HEK293 (cell line): ENCODE data around the gene COL1A1.

Source experiments
- CTCF ChIA-PET: fragments of 350-600 bp; formaldehyde crosslinking; extraction: SDS; loops from one replicate; lab custom pipeline; 2021; ENCODE audit warnings: antibody characterized with exemption; lab: Yijun Ruan, JAX
- POLR2A ChIA-PET: fragments of 300-600 bp; formaldehyde crosslinking; extraction: SDS; loops from one replicate; lab custom pipeline; 2020; ENCODE audit warnings: antibody characterized with exemption, inconsistent platforms; lab: Yijun Ruan, JAX
- H3K27ac ChIP-seq: fragments of 200-500 bp; sonication (Bioruptor generic); 2 replicates; pipeline ENCODE4 v1.5.1; 2014; ENCODE audit warnings: low read depth, low read length, control low read depth, inconsistent platforms; ENCODE audit errors: extremely low read depth
- H3K36me3 ChIP-seq, 2 experiments: fragments of 200-500 bp in 1 of 2; sonication (Bioruptor generic) in 1 of 2; 1 replicate in 1 of 2; 2 replicates in 1 of 2; pipeline ENCODE4 v1.5.1; 2014 to 2017; ENCODE audit warnings: inconsistent platforms in 2 of 2, low read length in 2 of 2; ENCODE audit not compliant: control insufficient read depth in 2 of 2, insufficient read depth in 1 of 2
- H3K4me1 ChIP-seq: fragments of 200-500 bp; sonication (Bioruptor generic); 2 replicates; pipeline ENCODE4 v1.5.1; 2014; ENCODE audit warnings: mild to moderate bottlenecking, low read length, inconsistent platforms; ENCODE audit not compliant: control insufficient read depth, insufficient read depth
- H3K4me3 ChIP-seq: 2 replicates; pipeline ENCODE4 v1.5.1; 2011; ENCODE audit warnings: low read depth, mild to moderate bottlenecking, control low read depth, low read length, moderate library complexity
- H3K9me3 ChIP-seq: fragments of 200-500 bp; sonication (Bioruptor generic); 2 replicates; pipeline ENCODE4 v1.5.1; 2014; ENCODE audit warnings: low read depth, low read length, inconsistent platforms; ENCODE audit not compliant: control insufficient read depth, insufficient read depth
- GLI4 ChIP-seq: fragments of 450-650 bp; formaldehyde crosslinking; IDR thresholded peaks from 2 replicates; pipeline ENCODE4 v1.5.1; 2016; ENCODE audit warnings: missing biosample characterization, missing genetic modification characterization
- GLIS2 ChIP-seq: fragments of 450-650 bp; formaldehyde crosslinking; IDR thresholded peaks from 2 replicates; pipeline ENCODE4 v1.5.1; 2016; ENCODE audit warnings: missing biosample characterization, missing genetic modification characterization
- KLF16 ChIP-seq: fragments of 450-650 bp; formaldehyde crosslinking; IDR thresholded peaks from 2 replicates; pipeline ENCODE4 v1.5.1; 2017; ENCODE audit warnings: missing biosample characterization, missing genetic modification characterization
- ZIC2 ChIP-seq: fragments of 450-650 bp; formaldehyde crosslinking; IDR thresholded peaks from 2 replicates; pipeline ENCODE4 v1.5.1; 2016; ENCODE audit warnings: missing biosample characterization, missing genetic modification characterization
- ZNF112 ChIP-seq: fragments of 450-650 bp; formaldehyde crosslinking; IDR thresholded peaks from 2 replicates; pipeline ENCODE4 v1.5.0; 2017; ENCODE audit warnings: missing biosample characterization, missing genetic modification characterization
- ZNF16 ChIP-seq: fragments of 450-650 bp; formaldehyde crosslinking; IDR thresholded peaks from 2 replicates; pipeline ENCODE4 v1.5.1; 2016; ENCODE audit warnings: low read depth, missing biosample characterization, missing genetic modification characterization
- ZNF184 ChIP-seq: fragments of 450-650 bp; IDR thresholded peaks from 2 replicates; pipeline ENCODE4 v1.5.1; 2018; ENCODE audit warnings: missing biosample characterization, mild to moderate bottlenecking, missing genetic modification characterization
- ZNF214 ChIP-seq: fragments of 450-650 bp; formaldehyde crosslinking; IDR thresholded peaks from 2 replicates; pipeline ENCODE4 v1.5.1; 2017; ENCODE audit warnings: missing biosample characterization, mild to moderate bottlenecking, missing genetic modification characterization, borderline replicate concordance
- ZNF24 ChIP-seq: fragments of 450-650 bp; formaldehyde crosslinking; IDR thresholded peaks from 2 replicates; pipeline ENCODE4 v1.5.1; 2016; ENCODE audit warnings: missing biosample characterization, missing genetic modification characterization
- ZNF248 ChIP-seq: fragments of 450-650 bp; formaldehyde crosslinking; IDR thresholded peaks from 2 replicates; pipeline ENCODE4 v1.5.1; 2017; ENCODE audit warnings: missing biosample characterization, missing genetic modification characterization
- ZNF777 ChIP-seq: fragments of 450-650 bp; formaldehyde crosslinking; IDR thresholded peaks from 2 replicates; pipeline ENCODE4 v1.5.1; 2017; ENCODE audit warnings: missing biosample characterization, missing genetic modification characterization, borderline replicate concordance
- ZSCAN23 ChIP-seq: fragments of 450-650 bp; formaldehyde crosslinking; IDR thresholded peaks from 2 replicates; pipeline ENCODE4 v1.5.1; 2016; ENCODE audit warnings: missing biosample characterization, missing genetic modification characterization
- TF ChIP-seq, protein P1 (sequence below): fragments of 450-650 bp; formaldehyde crosslinking; IDR thresholded peaks from 2 replicates; pipeline ENCODE4 v1.5.1; 2016; ENCODE audit warnings: missing biosample characterization, missing genetic modification characterization, borderline replicate concordance
- TF ChIP-seq, protein P2 (sequence below): fragments of 450-650 bp; formaldehyde crosslinking; IDR thresholded peaks from 2 replicates; pipeline ENCODE4 v1.5.1; 2016; ENCODE audit warnings: missing biosample characterization, missing genetic modification characterization
- TF ChIP-seq, protein P3 (sequence below): fragments of 450-650 bp; formaldehyde crosslinking; IDR thresholded peaks from 2 replicates; pipeline ENCODE4 v1.5.1; 2016; ENCODE audit warnings: missing biosample characterization, missing genetic modification characterization

The COL1A1 gene

DNA sequence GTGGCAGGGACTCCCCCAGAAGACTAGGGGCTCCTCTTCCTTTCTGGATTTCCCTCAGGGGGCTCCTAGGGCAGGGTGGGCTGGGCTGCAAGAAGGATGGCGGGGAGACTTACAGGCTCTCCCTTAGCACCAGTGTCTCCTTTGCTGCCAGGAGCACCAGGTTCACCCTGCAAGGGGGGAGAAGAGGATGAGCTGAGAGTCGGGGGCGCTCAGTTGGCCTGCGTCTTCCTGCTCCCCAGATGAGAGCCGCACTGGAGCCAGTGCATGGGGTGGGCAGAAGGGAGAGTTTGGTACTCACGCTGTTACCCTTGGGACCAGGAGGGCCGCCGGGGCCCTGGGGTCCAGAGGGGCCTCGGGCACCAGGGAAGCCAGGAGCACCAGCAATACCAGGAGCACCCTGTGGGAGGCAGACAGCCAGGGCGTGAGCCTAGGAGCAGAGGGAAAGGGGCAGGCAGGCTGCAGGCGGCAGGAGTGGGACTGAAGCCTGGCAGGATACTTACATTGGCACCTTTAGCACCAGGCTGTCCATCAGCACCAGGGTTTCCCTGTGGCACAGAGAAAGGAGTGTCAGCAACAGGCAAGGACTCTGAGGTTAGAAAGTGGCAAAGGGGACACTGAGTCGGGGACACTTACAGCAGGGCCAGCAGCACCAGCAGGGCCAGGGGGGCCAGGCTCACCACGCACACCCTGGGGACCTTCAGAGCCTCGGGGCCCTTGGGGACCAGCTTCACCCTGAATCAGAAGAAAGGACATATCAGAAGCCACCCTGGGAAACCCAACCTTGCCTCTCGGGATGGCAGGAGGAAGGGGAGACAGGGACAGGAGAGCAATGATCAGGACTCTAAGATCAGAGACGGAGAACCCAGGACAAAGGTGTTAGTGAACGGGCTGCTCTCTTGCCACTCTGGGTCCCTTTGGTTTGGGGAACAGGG lies 6.2 kb downstream of the COL1A1 start (continued):
- TF ChIP-seq KLF16 (no peak), ZNF214 (tag by site-specific recombination) (no peak), ZSCAN23 (tag by site-specific recombination) (no peak), ZNF777 (tag by site-specific recombination) (no peak), GLIS2 (tag by site-specific recombination) (no peak), ZNF24 (tag by site-specific recombination) (no peak), ZNF16 (tag by site-specific recombination) (no peak), ZNF248 (tag by site-specific recombination) (no peak), GLI4 (no peak), ZNF184 (tag by site-specific recombination) (no peak)
- TF ChIP-seq, protein P1, sequence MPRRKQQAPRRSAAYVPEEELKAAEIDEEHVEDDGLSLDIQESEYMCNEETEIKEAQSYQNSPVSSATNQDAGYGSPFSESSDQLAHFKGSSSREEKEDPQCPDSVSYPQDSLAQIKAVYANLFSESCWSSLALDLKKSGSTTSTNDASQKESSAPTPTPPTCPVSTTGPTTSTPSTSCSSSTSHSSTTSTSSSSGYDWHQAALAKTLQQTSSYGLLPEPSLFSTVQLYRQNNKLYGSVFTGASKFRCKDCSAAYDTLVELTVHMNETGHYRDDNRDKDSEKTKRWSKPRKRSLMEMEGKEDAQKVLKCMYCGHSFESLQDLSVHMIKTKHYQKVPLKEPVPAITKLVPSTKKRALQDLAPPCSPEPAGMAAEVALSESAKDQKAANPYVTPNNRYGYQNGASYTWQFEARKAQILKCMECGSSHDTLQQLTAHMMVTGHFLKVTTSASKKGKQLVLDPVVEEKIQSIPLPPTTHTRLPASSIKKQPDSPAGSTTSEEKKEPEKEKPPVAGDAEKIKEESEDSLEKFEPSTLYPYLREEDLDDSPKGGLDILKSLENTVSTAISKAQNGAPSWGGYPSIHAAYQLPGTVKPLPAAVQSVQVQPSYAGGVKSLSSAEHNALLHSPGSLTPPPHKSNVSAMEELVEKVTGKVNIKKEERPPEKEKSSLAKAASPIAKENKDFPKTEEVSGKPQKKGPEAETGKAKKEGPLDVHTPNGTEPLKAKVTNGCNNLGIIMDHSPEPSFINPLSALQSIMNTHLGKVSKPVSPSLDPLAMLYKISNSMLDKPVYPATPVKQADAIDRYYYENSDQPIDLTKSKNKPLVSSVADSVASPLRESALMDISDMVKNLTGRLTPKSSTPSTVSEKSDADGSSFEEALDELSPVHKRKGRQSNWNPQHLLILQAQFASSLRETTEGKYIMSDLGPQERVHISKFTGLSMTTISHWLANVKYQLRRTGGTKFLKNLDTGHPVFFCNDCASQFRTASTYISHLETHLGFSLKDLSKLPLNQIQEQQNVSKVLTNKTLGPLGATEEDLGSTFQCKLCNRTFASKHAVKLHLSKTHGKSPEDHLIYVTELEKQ = no peak
- TF ChIP-seq, protein P2, sequence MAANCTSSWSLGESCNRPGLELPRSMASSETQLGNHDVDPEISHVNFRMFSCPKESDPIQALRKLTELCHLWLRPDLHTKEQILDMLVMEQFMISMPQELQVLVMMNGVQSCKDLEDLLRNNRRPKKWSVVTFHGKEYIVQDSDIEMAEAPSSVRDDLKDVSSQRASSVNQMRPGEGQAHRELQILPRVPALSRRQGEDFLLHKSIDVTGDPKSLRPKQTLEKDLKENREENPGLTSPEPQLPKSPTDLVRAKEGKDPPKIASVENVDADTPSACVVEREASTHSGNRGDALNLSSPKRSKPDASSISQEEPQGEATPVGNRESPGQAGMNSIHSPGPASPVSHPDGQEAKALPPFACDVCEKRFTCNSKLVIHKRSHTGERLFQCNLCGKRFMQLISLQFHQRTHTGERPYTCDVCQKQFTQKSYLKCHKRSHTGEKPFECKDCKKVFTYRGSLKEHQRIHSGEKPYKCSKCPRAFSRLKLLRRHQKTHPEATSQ = no peak
- TF ChIP-seq, protein P3, sequence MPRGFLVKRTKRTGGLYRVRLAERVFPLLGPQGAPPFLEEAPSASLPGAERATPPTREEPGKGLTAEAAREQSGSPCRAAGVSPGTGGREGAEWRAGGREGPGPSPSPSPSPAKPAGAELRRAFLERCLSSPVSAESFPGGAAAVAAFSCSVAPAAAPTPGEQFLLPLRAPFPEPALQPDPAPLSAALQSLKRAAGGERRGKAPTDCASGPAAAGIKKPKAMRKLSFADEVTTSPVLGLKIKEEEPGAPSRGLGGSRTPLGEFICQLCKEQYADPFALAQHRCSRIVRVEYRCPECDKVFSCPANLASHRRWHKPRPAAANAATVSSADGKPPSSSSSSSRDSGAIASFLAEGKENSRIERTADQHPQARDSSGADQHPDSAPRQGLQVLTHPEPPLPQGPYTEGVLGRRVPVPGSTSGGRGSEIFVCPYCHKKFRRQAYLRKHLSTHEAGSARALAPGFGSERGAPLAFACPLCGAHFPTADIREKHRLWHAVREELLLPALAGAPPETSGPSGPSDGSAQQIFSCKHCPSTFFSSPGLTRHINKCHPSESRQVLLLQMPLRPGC (tag by site-specific recombination) = no peak
- TF ChIP-seq, all 188 proteins: peak for 0

DNA sequence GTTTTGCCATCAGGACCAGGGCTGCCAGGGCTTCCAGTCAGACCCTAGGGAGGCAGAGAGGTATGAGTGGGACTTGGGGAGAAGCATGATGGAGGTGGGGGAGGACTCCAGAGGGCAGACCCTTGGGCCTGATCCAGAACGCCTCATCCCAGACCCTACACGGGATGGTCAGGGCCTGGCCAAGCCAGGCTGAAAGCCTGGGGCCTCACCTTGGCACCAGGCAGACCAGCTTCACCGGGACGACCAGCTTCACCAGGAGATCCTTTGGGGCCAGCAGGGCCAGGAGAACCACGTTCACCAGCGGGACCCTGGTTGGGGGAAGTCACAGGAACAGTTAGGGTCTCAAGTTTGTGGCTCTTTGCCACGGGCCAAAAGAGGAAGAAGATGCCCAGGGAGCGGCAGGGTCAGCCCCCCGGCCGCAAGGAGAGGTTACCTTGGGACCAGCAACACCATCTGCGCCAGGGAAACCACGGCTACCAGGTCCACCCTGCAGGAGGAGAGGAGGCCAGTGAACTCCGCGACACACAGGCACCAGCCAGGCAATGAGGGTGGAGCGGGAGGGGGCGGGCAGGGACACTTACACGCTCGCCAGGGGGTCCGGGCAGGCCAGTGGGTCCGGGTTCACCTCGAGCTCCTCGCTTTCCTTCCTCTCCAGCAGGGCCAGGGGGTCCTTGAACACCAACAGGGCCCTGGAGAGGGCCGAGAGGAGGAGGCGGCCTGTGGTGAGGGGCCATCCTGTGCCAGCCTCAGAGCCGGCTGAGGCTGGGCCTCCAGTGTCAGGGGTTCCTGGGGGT lies 7.1 kb downstream of the COL1A1 start:
- POLR2A ChIA-PET = no interaction called here

More for the DNA sequence above, 7.1 kb downstream of the COL1A1 start:
- H3K9me3 ChIP-seq = no peaks in the 10 kb centered on the region
- CTCF ChIA-PET = interaction anchor here (0.5 to 5.5 kb wide), 3 partner anchors 24 to 56 kb away, joined by 3 to 174 read pairs (median 3); partner anchors contain the start of gene SGCA
- H3K4me1 ChIP-seq = no peaks in the 10 kb centered on the region
- TF ChIP-seq ZIC2 (tag by site-specific recombination) (0 out of 2 replicates have a peak, but pooled peaks have one; percentile 7), ZNF112 (tag by site-specific recombination) (no peak)
- no peak overlapping the region for H3K4me3 ChIP-seq
- H3K27ac ChIP-seq = no peak overlapping the region
- peaks cover 0 to 66% of the 10 kb centered on the region in 2 experiments; a peak in 1 of 3 replicates for H3K36me3 ChIP-seq
